Ishikawa (cell line): ENCODE results near the gene DRC3.

ENCODE experiments used
- CEBPB ChIP-seq: IDR thresholded peaks from 2 replicates; pipeline ENCODE4 v1.6.1; 2012
- CREB1 ChIP-seq: IDR thresholded peaks from 2 replicates; pipeline ENCODE4 v1.6.1; 2012; ENCODE audit warnings: low read depth
- EGR1 ChIP-seq: IDR thresholded peaks from 2 replicates; pipeline ENCODE4 v1.6.1; 2012
- EP300 ChIP-seq: IDR thresholded peaks from 2 replicates; pipeline ENCODE4 v1.6.1; 2012; ENCODE audit warnings: borderline replicate concordance
- FOXM1 ChIP-seq: IDR thresholded peaks from 2 replicates; pipeline ENCODE4 v1.6.1; 2012; ENCODE audit warnings: low read depth, borderline replicate concordance
- NFIC ChIP-seq: IDR thresholded peaks from 2 replicates; pipeline ENCODE4 v1.6.1; 2012
- RAD21 ChIP-seq: IDR thresholded peaks from 2 replicates; pipeline ENCODE4 v1.6.1; 2012; ENCODE audit warnings: low read depth
- REST ChIP-seq: IDR thresholded peaks from 2 replicates; pipeline ENCODE4 v1.6.1; 2012; ENCODE audit warnings: low read depth, mild to moderate bottlenecking
- TAF1 ChIP-seq: IDR thresholded peaks from 2 replicates; pipeline ENCODE4 v1.6.1; 2012; ENCODE audit warnings: low read depth, mild to moderate bottlenecking
- TCF12 ChIP-seq: IDR thresholded peaks from 2 replicates; pipeline ENCODE4 v1.6.1; 2012; ENCODE audit warnings: low read depth
- TEAD4 ChIP-seq: IDR thresholded peaks from 2 replicates; pipeline ENCODE4 v1.6.1; 2012
- YY1 ChIP-seq: IDR thresholded peaks from 2 replicates; pipeline ENCODE4 v1.6.1; 2012; ENCODE audit warnings: low read depth
- ZBTB7A ChIP-seq: IDR thresholded peaks from 2 replicates; pipeline ENCODE4 v1.6.1; 2012; ENCODE audit warnings: low read depth
- TF ChIP-seq, protein P1 (sequence below): IDR thresholded peaks from 2 replicates; pipeline ENCODE4 v1.6.1; 2012
- TF ChIP-seq, protein P2 (sequence below): IDR thresholded peaks from 2 replicates; pipeline ENCODE4 v1.6.1; 2012

Gene DRC3

DNA sequence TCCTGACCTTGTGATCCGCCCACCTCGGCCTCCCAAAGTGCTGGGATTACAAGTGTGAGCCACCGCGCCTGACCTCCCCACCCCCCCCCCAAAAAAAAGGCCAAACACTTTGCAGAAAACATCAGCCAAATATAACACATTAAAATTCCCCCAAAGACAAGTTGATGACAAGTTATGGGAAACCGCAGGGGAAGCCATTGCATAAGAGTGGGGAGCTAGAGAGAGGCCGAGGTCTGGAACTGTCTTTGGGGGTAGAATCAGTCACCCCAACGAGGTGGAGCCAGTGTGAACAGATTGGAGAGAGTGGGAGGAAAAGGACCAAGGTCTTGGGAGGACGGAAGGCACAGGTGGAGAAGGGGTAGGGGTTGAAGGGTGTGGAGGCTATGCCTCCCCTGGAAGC lies 2.8 kb downstream of the DRC3 start:
- TF ChIP-seq RAD21, result no peak
- TF ChIP-seq CEBPB, result no peak
- no peak for TF ChIP-seq YY1
- no peak for TF ChIP-seq ZBTB7A
- TF ChIP-seq TAF1, result no peak
- no peak for TF ChIP-seq CREB1
- no peak for TF ChIP-seq EGR1
- TF ChIP-seq NFIC, result no peak
- TF ChIP-seq FOXM1, result no peak
- no peak for TF ChIP-seq EP300
- TF ChIP-seq TCF12, result no peak
- TF ChIP-seq REST, result no peak
- TF ChIP-seq, protein P1, sequence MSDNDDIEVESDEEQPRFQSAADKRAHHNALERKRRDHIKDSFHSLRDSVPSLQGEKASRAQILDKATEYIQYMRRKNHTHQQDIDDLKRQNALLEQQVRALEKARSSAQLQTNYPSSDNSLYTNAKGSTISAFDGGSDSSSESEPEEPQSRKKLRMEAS, result no peak
- TF ChIP-seq, protein P2, sequence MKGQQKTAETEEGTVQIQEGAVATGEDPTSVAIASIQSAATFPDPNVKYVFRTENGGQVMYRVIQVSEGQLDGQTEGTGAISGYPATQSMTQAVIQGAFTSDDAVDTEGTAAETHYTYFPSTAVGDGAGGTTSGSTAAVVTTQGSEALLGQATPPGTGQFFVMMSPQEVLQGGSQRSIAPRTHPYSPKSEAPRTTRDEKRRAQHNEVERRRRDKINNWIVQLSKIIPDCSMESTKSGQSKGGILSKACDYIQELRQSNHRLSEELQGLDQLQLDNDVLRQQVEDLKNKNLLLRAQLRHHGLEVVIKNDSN, result no peak
- no peak for TF ChIP-seq TEAD4

DNA sequence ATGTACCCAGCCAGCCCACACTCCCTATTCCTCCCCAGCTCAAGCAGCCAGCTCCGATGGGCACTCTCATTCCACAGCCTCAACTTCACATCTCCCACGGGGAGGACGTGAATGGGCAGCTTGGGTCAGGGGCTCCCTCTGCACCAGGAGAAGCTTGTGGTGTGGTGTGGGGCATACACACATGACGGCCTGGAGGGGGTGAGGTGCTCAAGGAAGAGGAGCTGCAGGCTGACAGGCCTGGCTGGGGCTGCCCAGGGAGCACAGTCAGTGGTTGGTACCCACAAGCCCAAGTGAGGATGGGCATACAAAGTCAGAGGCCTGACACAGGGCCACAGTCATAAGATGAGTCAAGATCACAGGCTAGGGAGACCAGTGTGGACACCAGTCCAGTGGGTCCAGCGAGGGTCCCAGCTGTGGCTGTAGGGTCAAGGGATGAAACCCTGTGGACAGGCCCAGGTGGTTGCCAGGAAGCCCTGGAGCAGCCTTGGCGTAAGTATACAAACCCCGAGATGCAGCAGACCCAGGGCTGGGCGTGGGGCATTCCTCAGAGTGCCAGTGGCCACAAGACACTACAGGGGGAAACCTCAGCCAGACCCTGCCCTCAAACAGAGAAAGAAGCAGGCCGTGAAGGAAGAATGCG lies 4.4 kb downstream of the DRC3 start:
- TF ChIP-seq CREB1, result no peak

GRCh38 chr17:17978481-17979424 lies 6.1 kb downstream of the DRC3 start:
- no peak for TF ChIP-seq ZBTB7A
- no peak for TF ChIP-seq TAF1
- TF ChIP-seq YY1, result no peak
- TF ChIP-seq TCF12, result no peak
- TF ChIP-seq NFIC, result no peak
- TF ChIP-seq, protein P1, result no peak
- TF ChIP-seq, protein P2, result no peak
- no peak for TF ChIP-seq CREB1
- TF ChIP-seq EGR1, result no peak
- no peak for TF ChIP-seq RAD21
- no peak for TF ChIP-seq CEBPB
- no peak for TF ChIP-seq EP300
- TF ChIP-seq TEAD4, result no peak
- TF ChIP-seq REST, result no peak
- TF ChIP-seq FOXM1, result no peak

DNA sequence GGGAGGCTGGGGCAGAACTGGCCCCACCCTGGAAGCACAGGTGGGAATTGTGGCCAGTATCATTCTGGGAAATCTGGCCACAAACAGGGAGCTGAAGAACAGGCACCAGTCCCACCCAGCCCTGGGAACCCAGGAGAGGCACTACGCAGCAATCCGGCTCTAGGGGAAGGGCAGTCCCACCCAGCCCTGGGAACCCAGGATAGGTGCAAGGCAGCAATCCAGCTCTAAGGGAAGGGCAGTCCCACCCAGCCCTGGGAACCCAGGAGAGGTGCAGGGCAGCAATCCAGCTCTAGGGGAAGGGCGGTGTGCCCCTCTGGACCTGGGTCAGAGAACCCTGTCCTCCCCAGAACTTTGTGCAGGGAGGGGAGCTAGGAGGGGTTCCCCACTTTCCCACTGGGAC lies 7.1 kb downstream of the DRC3 start:
- no peak for TF ChIP-seq TCF12
- no peak for TF ChIP-seq RAD21
- TF ChIP-seq REST, result no peak
- no peak for TF ChIP-seq ZBTB7A
- TF ChIP-seq YY1, result no peak
- no peak for TF ChIP-seq CREB1
- no peak for TF ChIP-seq EGR1
- no peak for TF ChIP-seq TEAD4
- no peak for TF ChIP-seq TAF1
- TF ChIP-seq NFIC, result no peak
- TF ChIP-seq, protein P2, result no peak
- TF ChIP-seq EP300, result no peak
- no peak for TF ChIP-seq FOXM1
- TF ChIP-seq, protein P1, result no peak
- TF ChIP-seq CEBPB, result no peak
